ENCODE data around the gene TBC1D2B. TPM values are rescaled to one million over a fixed set of nuclear protein-coding genes. Genes with fewer than 3 reads are reported as not detected.
A peak's percentile ranks its signal among the peaks of the same experiment; 100 is the strongest.

The TBC1D2B gene
- total RNA-seq, 6 donors from 2014 or later = 31.5 to 103 (median 64.2) TPM

DNA sequence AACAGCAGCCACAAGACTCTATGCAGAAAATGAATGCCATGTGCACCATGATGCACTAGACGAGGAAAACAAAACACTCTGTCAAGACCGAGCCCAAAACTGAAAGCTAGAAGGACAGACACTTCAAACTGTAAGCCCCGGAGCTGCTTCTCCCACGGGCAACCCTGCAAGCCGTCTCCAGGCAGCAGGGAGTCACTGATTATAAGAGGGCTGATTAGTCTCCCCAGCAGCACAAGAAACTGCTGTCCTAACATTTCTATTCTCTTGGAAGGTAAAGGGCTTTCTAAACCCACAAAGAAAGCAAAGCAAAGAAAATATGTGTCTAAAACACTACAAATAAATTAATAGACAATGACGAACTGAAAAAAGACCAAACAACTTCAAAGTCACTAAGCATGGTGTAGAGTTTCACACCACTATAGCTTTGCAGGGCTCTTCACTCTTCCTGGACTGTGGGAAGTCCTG is 15.5 kb downstream of the TBC1D2B start:
- TF ChIP-seq, protein P1, sequence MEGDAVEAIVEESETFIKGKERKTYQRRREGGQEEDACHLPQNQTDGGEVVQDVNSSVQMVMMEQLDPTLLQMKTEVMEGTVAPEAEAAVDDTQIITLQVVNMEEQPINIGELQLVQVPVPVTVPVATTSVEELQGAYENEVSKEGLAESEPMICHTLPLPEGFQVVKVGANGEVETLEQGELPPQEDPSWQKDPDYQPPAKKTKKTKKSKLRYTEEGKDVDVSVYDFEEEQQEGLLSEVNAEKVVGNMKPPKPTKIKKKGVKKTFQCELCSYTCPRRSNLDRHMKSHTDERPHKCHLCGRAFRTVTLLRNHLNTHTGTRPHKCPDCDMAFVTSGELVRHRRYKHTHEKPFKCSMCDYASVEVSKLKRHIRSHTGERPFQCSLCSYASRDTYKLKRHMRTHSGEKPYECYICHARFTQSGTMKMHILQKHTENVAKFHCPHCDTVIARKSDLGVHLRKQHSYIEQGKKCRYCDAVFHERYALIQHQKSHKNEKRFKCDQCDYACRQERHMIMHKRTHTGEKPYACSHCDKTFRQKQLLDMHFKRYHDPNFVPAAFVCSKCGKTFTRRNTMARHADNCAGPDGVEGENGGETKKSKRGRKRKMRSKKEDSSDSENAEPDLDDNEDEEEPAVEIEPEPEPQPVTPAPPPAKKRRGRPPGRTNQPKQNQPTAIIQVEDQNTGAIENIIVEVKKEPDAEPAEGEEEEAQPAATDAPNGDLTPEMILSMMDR (IDR thresholded peaks at IDR 0.05) = no peak
- TF ChIP-seq POLR2AphosphoS5 (IDR thresholded peaks at IDR 0.05) = no peak
- no peak for TF ChIP-seq EP300 (IDR thresholded peaks at IDR 0.05)
- TF ChIP-seq POLR2A (IDR thresholded peaks at IDR 0.05) = no peak
- DNase-seq (peak in 1 of 2 donors; percentile 62), ATAC-seq (ENCODE audit: low FRiP score in 2 of 2) (no peak)
- Histone ChIP-seq H3K4me1 (peaks cover 90 to 100% (median 94%) of the 10 kb centered on the region in 4 donors), H3K27me3 (no peaks in the 10 kb centered on the region), H3K4me3 (no peak overlapping the region), H3K9me3 (no peaks in the 10 kb centered on the region), H3K27ac (peak overlapping the region; percentile 52 to 97 (median 84)), H3K36me3 (no peaks in the 10 kb centered on the region)
- 2 to 3% methylated on average over 6 of the region's 6 CpGs for WGBS, 2 donors

DNA sequence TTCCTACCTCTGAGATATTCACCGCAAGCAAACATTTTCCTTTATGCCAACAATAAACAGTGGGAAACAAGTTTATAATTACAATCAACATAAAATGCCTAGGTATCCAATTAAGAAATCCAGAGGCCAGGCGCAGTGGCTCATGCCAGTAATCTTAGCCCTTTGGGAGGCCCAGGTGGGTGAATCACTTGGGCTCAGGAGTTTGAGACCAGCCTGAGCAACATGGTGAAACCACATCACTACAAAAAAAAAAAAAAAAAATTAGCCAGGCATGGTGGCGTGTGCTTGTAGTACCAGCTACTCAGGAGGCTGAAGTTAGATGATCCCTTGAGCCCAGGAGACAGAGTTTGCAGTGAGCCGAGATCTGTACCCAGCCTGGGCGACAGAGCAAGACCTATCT is 17.3 kb downstream of the TBC1D2B start:
- Histone ChIP-seq H3K4me3 (no peak overlapping the region), H3K27me3 (no peaks in the 10 kb centered on the region), H3K4me1 (peaks cover 90 to 100% (median 94%) of the 10 kb centered on the region in 4 donors), H3K27ac (peak overlapping the region; percentile 45 to 96 (median 72)), H3K9me3 (no peaks in the 10 kb centered on the region), H3K36me3 (no peaks in the 10 kb centered on the region)
- DNase-seq (no peak), ATAC-seq (ENCODE audit: low FRiP score in 2 of 2) (no peak)
- 87 to 92% methylated on average over 5 of the region's 5 CpGs for WGBS, 2 donors
- TF ChIP-seq EP300 (IDR thresholded peaks at IDR 0.05) = no peak
- TF ChIP-seq POLR2AphosphoS5 (IDR thresholded peaks at IDR 0.05) = no peak
- TF ChIP-seq, protein P1 (IDR thresholded peaks at IDR 0.05) = no peak
- TF ChIP-seq POLR2A (IDR thresholded peaks at IDR 0.05) = no peak

DNA sequence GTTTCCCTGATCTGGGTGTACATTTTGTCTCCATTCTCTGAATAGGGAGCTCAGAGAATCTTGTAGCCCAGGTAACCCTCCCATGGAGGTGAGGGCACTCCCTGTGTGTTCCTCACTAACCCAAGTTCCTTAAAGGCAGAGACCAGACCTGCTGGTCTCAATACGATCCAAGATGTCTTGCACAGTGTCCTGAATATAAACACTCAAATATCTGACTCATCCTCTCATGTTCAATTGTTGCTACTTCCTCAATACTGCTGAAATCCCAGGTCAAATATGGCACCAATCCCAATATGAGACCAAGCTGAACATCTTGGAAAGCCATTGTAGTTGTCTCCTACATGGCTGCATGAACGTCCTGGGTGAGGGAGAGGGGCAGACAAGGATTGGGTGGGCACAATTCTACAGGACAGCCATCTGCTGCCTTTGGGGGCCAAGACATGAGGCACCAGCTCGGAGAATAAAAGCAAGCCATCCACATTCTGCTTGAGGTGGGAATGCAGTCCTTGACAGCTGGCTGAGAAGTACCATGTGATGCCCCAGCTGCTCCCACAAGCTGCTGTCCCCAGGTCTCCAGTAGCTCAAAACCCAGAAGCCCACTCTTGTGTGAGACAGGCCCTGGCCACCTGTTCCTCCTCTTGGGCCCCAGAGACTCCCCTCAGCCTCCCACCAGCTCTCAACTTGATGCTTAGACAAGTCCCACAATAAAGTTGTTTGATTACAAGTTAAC is 18.2 kb downstream of the TBC1D2B start:
- no peak for TF ChIP-seq POLR2A (IDR thresholded peaks at IDR 0.05)
- TF ChIP-seq, protein P1 (IDR thresholded peaks at IDR 0.05) = no peak
- TF ChIP-seq POLR2AphosphoS5 (IDR thresholded peaks at IDR 0.05) = no peak
- DNase-seq = no peak

DNA sequence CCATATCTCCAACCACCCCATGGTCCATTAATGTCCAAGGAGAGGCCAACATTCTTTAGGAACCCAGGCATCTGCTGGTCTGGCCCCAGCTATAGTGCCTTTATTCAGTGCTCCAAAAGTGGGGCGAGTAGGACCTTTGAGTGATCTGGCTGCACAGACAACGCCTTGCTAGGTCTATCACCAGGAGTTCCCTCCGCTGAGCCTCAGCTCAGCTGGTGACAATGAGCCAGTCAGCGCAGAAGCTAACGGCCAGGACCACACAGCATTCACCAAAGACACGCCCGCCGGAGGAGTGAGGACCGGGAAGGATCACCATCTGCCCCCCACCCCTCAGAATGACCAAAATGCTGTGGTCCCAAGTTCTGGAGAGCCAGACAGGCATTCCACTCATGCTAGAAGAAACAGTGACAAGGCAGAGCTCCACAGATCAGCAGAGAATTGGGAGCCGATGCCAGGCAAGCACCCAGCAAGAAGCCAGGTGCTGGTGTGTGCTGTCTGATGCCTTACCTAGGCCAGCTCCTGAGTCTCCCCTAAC is 19.0 kb downstream of the TBC1D2B start:
- Histone ChIP-seq H3K9me3 (no peaks in the 10 kb centered on the region), H3K27me3 (no peaks in the 10 kb centered on the region), H3K36me3 (peaks cover 0 to 3% (median 1%) of the 10 kb centered on the region in 4 donors), H3K4me1 (peaks cover 80 to 92% (median 89%) of the 10 kb centered on the region in 4 donors), H3K27ac (peak overlapping the region; percentile 45 to 96 (median 76)), H3K4me3 (no peak overlapping the region)
- DNase-seq = no peak
- ATAC-seq (ENCODE audit: low FRiP score in 2 of 2) = no peak
- no peak for TF ChIP-seq EP300 (IDR thresholded peaks at IDR 0.05)
- TF ChIP-seq, protein P1 (IDR thresholded peaks at IDR 0.05) = no peak
- TF ChIP-seq POLR2AphosphoS5 (IDR thresholded peaks at IDR 0.05) = no peak
- TF ChIP-seq POLR2A (IDR thresholded peaks at IDR 0.05) = no peak
- 95 to 100% methylated on average over 2 to 10 of the region's 10 CpGs for WGBS, 2 donors

More for the DNA sequence above, 18.2 kb downstream of the TBC1D2B start:
- H3K9me3 ChIP-seq = no peaks in the 10 kb centered on the region
- ATAC-seq (ENCODE audit: low FRiP score in 2 of 2) = peak in 1 of 2 donors; percentile 29
- 46 to 67% methylated on average over 2 to 3 of the region's 3 CpGs for WGBS, 2 donors
- H3K27me3 ChIP-seq = no peaks in the 10 kb centered on the region
- H3K4me1 ChIP-seq = peaks cover 88 to 100% (median 92%) of the 10 kb centered on the region in 4 donors
- H3K27ac ChIP-seq = peak overlapping the region; percentile 45 to 96 (median 72)
- no peak overlapping the region for H3K4me3 ChIP-seq
- H3K36me3 ChIP-seq = no peaks in the 10 kb centered on the region

Measured in upper lobe of left lung (tissue), 6 donors.